Measurements from ENCODE around the gene MCTP1. TPM values are rescaled to one million over a fixed set of nuclear protein-coding genes. Genes with fewer than 3 reads are reported as not detected.

MCTP1 gene
- total RNA-seq, 2 experiments from 2014 or later: 0.42 TPM; not detected in 1

- Mint-ChIP-seq H3K4me3 (no peak overlapping the region), H3K9me3 (ENCODE audit: insufficient read depth) (no peaks in the 10 kb centered on the region), H3K27ac (no peak overlapping the region), H3K27me3 (ENCODE audit: low read depth) (peaks cover 14% of the 10 kb centered on the region), H3K4me1 (ENCODE audit: low read depth) (no peaks in the 10 kb centered on the region), H3K36me3 (ENCODE audit: low read depth) (no peaks in the 10 kb centered on the region)
- no peak for ATAC-seq
- CTCF ChIA-PET: no interaction called here
- POLR2A ChIA-PET: no interaction called here
- no peak for DNase-seq
Observed at GRCh38 chr5:94802450-94802849, 482.4 kb downstream of the MCTP1 start.

- no peak for ATAC-seq
- POLR2A ChIA-PET: no interaction called here
- Mint-ChIP-seq H3K27ac (no peak overlapping the region), H3K4me1 (ENCODE audit: low read depth) (peaks cover 44% of the 10 kb centered on the region), H3K4me3 (no peak overlapping the region), H3K27me3 (ENCODE audit: low read depth) (peaks cover 10% of the 10 kb centered on the region), H3K9me3 (ENCODE audit: insufficient read depth) (no peaks in the 10 kb centered on the region), H3K36me3 (ENCODE audit: low read depth) (peaks cover 4% of the 10 kb centered on the region)
- CTCF ChIA-PET: no interaction called here
- DNase-seq: no peak
Observed at GRCh38 chr5:94796586-94796985, 488.3 kb downstream of the MCTP1 start.

GRCh38 chr5:94793816-94794198 lies 491.1 kb downstream of the MCTP1 start:
- ATAC-seq: peak; percentile 40
- Mint-ChIP-seq H3K36me3 (ENCODE audit: low read depth) (peaks cover 4% of the 10 kb centered on the region), H3K27ac (peak overlapping the region; percentile 93), H3K4me1 (ENCODE audit: low read depth) (peaks cover 47% of the 10 kb centered on the region), H3K4me3 (peak overlapping the region; percentile 60), H3K27me3 (ENCODE audit: low read depth) (peaks cover 3% of the 10 kb centered on the region), H3K9me3 (ENCODE audit: insufficient read depth) (no peaks in the 10 kb centered on the region)
- POLR2A ChIA-PET: no interaction called here
- DNase-seq: no peak
- CTCF ChIA-PET: interaction anchor here (1.0 to 2.4 kb wide), 2 partner anchors 13 to 36 kb away, joined by 3 to 10 read pairs; no protein-coding TSS in a partner anchor

GRCh38 chr5:94793113-94793815 lies 491.6 kb downstream of the MCTP1 start:
- Mint-ChIP-seq H3K27ac (peak overlapping the region; percentile 93), H3K9me3 (ENCODE audit: insufficient read depth) (no peaks in the 10 kb centered on the region), H3K36me3 (ENCODE audit: low read depth) (peaks cover 4% of the 10 kb centered on the region), H3K27me3 (ENCODE audit: low read depth) (peaks cover 2% of the 10 kb centered on the region), H3K4me3 (peak overlapping the region; percentile 60), H3K4me1 (ENCODE audit: low read depth) (peaks cover 48% of the 10 kb centered on the region)
- ChIA-PET CTCF (interaction anchor here (0.7 to 2.4 kb wide), 3 partner anchors 12 to 56 kb away, joined by 3 to 10 read pairs (median 4); no protein-coding TSS in a partner anchor), POLR2A (no interaction called here)
- DNase-seq (peak; percentile 62), ATAC-seq (peak; percentile 100)

GRCh38 chr5:94791829-94792228 lies 493.1 kb downstream of the MCTP1 start:
- no peak for ATAC-seq
- POLR2A ChIA-PET: no interaction called here
- H3K4me1 Mint-ChIP-seq (ENCODE audit: low read depth): peaks cover 48% of the 10 kb centered on the region
- H3K4me3 Mint-ChIP-seq: no peak overlapping the region
- H3K9me3 Mint-ChIP-seq (ENCODE audit: insufficient read depth): no peaks in the 10 kb centered on the region
- CTCF ChIA-PET: no interaction called here
- DNase-seq: no peak
- peaks cover 2% of the 10 kb centered on the region for H3K27me3 Mint-ChIP-seq (ENCODE audit: low read depth)
- H3K36me3 Mint-ChIP-seq (ENCODE audit: low read depth): peaks cover 4% of the 10 kb centered on the region
- peak overlapping the region; percentile 75 for H3K27ac Mint-ChIP-seq

- ATAC-seq: no peak
- CTCF ChIA-PET: interaction anchor here (1.3 kb wide), 1 partner anchor 264 kb away, joined by 4 read pairs; no protein-coding TSS in a partner anchor
Observed at GRCh38 chr5:94788527-94788926, 496.4 kb downstream of the MCTP1 start.

GRCh38 chr5:94784536-94785505 lies 500.1 kb downstream of the MCTP1 start:
- DNase-seq (no peak), ATAC-seq (no peak)
- no peaks in the 10 kb centered on the region for H3K36me3 Mint-ChIP-seq (ENCODE audit: low read depth)
- no peak overlapping the region for H3K27ac Mint-ChIP-seq
- no peak overlapping the region for H3K4me3 Mint-ChIP-seq
- peaks cover 4% of the 10 kb centered on the region for H3K4me1 Mint-ChIP-seq (ENCODE audit: low read depth)
- POLR2A ChIA-PET: no interaction called here
- no peaks in the 10 kb centered on the region for H3K9me3 Mint-ChIP-seq (ENCODE audit: insufficient read depth)
- CTCF ChIA-PET: no interaction called here
- H3K27me3 Mint-ChIP-seq (ENCODE audit: low read depth): peaks cover 14% of the 10 kb centered on the region

More at GRCh38 chr5:94788527-94788926, 496.4 kb downstream of the MCTP1 start:
- Mint-ChIP-seq H3K4me3 (no peak overlapping the region), H3K4me1 (ENCODE audit: low read depth) (peaks cover 22% of the 10 kb centered on the region), H3K9me3 (ENCODE audit: insufficient read depth) (no peaks in the 10 kb centered on the region), H3K36me3 (ENCODE audit: low read depth) (peaks cover 4% of the 10 kb centered on the region), H3K27ac (no peak overlapping the region), H3K27me3 (ENCODE audit: low read depth) (no peaks in the 10 kb centered on the region)
- POLR2A ChIA-PET: no interaction called here
- no peak for DNase-seq

GRCh38 chr5:94782383-94782782 lies 502.5 kb downstream of the MCTP1 start:
- ChIA-PET POLR2A (no interaction called here), CTCF (interaction anchor here (1.6 to 2.7 kb wide), 2 partner anchors 11 to 45 kb away, joined by 7 to 10 read pairs; no protein-coding TSS in a partner anchor)
- H3K27ac Mint-ChIP-seq: no peak overlapping the region
- ATAC-seq (no peak), DNase-seq (no peak)
- H3K9me3 Mint-ChIP-seq (ENCODE audit: insufficient read depth): no peaks in the 10 kb centered on the region
- H3K4me1 Mint-ChIP-seq (ENCODE audit: low read depth): no peaks in the 10 kb centered on the region
- no peaks in the 10 kb centered on the region for H3K36me3 Mint-ChIP-seq (ENCODE audit: low read depth)
- no peak overlapping the region for H3K4me3 Mint-ChIP-seq
- peaks cover 26% of the 10 kb centered on the region for H3K27me3 Mint-ChIP-seq (ENCODE audit: low read depth)

GRCh38 chr5:94779684-94780083 lies 505.2 kb downstream of the MCTP1 start:
- CTCF ChIA-PET: interaction anchor here (2.7 kb wide), 1 partner anchor 14 kb away, joined by 10 read pairs; no protein-coding TSS in a partner anchor
- POLR2A ChIA-PET: no interaction called here
- H3K9me3 Mint-ChIP-seq (ENCODE audit: insufficient read depth): no peaks in the 10 kb centered on the region
- H3K4me1 Mint-ChIP-seq (ENCODE audit: low read depth): no peaks in the 10 kb centered on the region
- peaks cover 29% of the 10 kb centered on the region for H3K27me3 Mint-ChIP-seq (ENCODE audit: low read depth)
- DNase-seq (no peak), ATAC-seq (no peak)
- H3K36me3 Mint-ChIP-seq (ENCODE audit: low read depth): no peaks in the 10 kb centered on the region
- no peak overlapping the region for H3K4me3 Mint-ChIP-seq
- no peak overlapping the region for H3K27ac Mint-ChIP-seq

- ATAC-seq (no peak), DNase-seq (no peak)
- Mint-ChIP-seq H3K9me3 (ENCODE audit: insufficient read depth) (no peaks in the 10 kb centered on the region), H3K27ac (no peak overlapping the region), H3K4me1 (ENCODE audit: low read depth) (no peaks in the 10 kb centered on the region), H3K4me3 (no peak overlapping the region), H3K36me3 (ENCODE audit: low read depth) (no peaks in the 10 kb centered on the region), H3K27me3 (ENCODE audit: low read depth) (peaks cover 29% of the 10 kb centered on the region)
- POLR2A ChIA-PET: no interaction called here
- CTCF ChIA-PET: no interaction called here
Observed at GRCh38 chr5:94778732-94779131, 506.2 kb downstream of the MCTP1 start.

- H3K4me1 Mint-ChIP-seq (ENCODE audit: low read depth): no peaks in the 10 kb centered on the region
Observed at GRCh38 chr5:94778299-94778698, 506.6 kb downstream of the MCTP1 start.

More at GRCh38 chr5:94778299-94778698, 506.6 kb downstream of the MCTP1 start:
- H3K36me3 Mint-ChIP-seq (ENCODE audit: low read depth): no peaks in the 10 kb centered on the region
- peaks cover 3% of the 10 kb centered on the region for H3K9me3 Mint-ChIP-seq (ENCODE audit: insufficient read depth)
- DNase-seq: no peak
- peaks cover 27% of the 10 kb centered on the region for H3K27me3 Mint-ChIP-seq (ENCODE audit: low read depth)
- ChIA-PET CTCF (no interaction called here), POLR2A (no interaction called here)
- no peak overlapping the region for H3K27ac Mint-ChIP-seq
- ATAC-seq: no peak
- no peak overlapping the region for H3K4me3 Mint-ChIP-seq
